ENCODE data around the gene FAM9C. TPM values are rescaled to one million over a fixed set of nuclear protein-coding genes. Genes with fewer than 3 reads are reported as not detected.
"Not testable (repeated sequence)": the region's sequence is repeated elsewhere in the genome, so short reads cannot be mapped to it uniquely, and the experiment has no call there.

FAM9C gene
- total and polyA plus RNA-seq, 11 donors, result 0.20 to 2.6 (median 0.34) TPM; not detected in 5

- no peaks in the 10 kb centered on the region for H3K36me3 ChIP-seq
- intact Hi-C loops (cut with DNase I), result loop anchor here in 1 of 10 donors (10.0 kb wide), 1 partner anchor 113 kb away; the partner anchor contains the start of gene TMSB4X
- TF ChIP-seq POLR2A (IDR thresholded peaks at IDR 0.05) (no peak), CTCF (IDR thresholded peaks at IDR 0.05) (no peak)
- no peaks in the 10 kb centered on the region for H3K9me3 ChIP-seq
- no peak overlapping the region for H3K4me3 ChIP-seq
- H3K27ac ChIP-seq, result peak overlapping the region in 2 of 12 donors; percentile 37 to 90
- H3K4me1 ChIP-seq, result peaks cover 0 to 91% (median under 1%) of the 10 kb centered on the region in 12 donors
- H3K27me3 ChIP-seq, result no peaks in the 10 kb centered on the region
- WGBS, 4 donors, result 71 to 84% (median 77%) methylated on average over 10 of the region's 10 CpGs
- ATAC-seq (peak in 1 of 4 donors; percentile 63), DNase-seq (no peak)
Observed at GRCh38 chrX:13087322-13088155, 43.1 kb upstream of the FAM9C start.

GRCh38 chrX:13086793-13087321 lies 42.4 kb upstream of the FAM9C start:
- not testable (repeated sequence) for H3K4me3 ChIP-seq, H3K27me3 ChIP-seq, ATAC-seq, DNase-seq, H3K9me3 ChIP-seq, H3K36me3 ChIP-seq
- intact Hi-C loops (cut with DNase I), result loop anchor here in 1 of 10 donors (10.0 kb wide), 1 partner anchor 112 kb away; the partner anchor contains the start of gene TMSB4X
- peaks cover 0 to 91% (median 1%) of the 10 kb centered on the region in 12 donors for H3K4me1 ChIP-seq
- 89 to 95% (median 91%) methylated on average over 8 of the region's 8 CpGs for WGBS, 4 donors
- H3K27ac ChIP-seq, result peak overlapping the region in 2 of 12 donors; percentile 9 to 90

- no peak for TF ChIP-seq CTCF (IDR thresholded peaks at IDR 0.05)
- TF ChIP-seq POLR2A (IDR thresholded peaks at IDR 0.05), result no peak
- intact Hi-C loops (cut with DNase I), result loop anchor here in 1 of 10 donors (10.0 kb wide), 1 partner anchor 111 kb away; the partner anchor contains the start of gene TMSB4X
- peak overlapping the region in 1 of 12 donors; percentile 24 for H3K4me3 ChIP-seq
- WGBS, 4 donors, result 67 to 81% (median 73%) methylated on average over 2 of the region's 2 CpGs
- no peaks in the 10 kb centered on the region for H3K27me3 ChIP-seq
- DNase-seq, result no peak
- ATAC-seq, result no peak
- no peaks in the 10 kb centered on the region for H3K36me3 ChIP-seq
- peak overlapping the region in 1 of 12 donors; percentile 90 for H3K27ac ChIP-seq
- H3K4me1 ChIP-seq, result peaks cover 0 to 90% (median 3%) of the 10 kb centered on the region in 12 donors
- H3K9me3 ChIP-seq, result no peaks in the 10 kb centered on the region
Observed at GRCh38 chrX:13086076-13086475, 41.7 kb upstream of the FAM9C start.

GRCh38 chrX:13085526-13085925 lies 41.1 kb upstream of the FAM9C start:
- H3K27ac ChIP-seq, result peak overlapping the region in 1 of 12 donors; percentile 90
- TF ChIP-seq POLR2A (IDR thresholded peaks at IDR 0.05), result no peak
- H3K27me3 ChIP-seq, result peaks cover 0 to 4% (median 0%) of the 10 kb centered on the region in 9 donors
- WGBS, 4 donors, result 72 to 83% (median 76%) methylated on average over 5 of the region's 5 CpGs
- intact Hi-C loops (cut with DNase I), result loop anchor here in 1 of 10 donors (10.0 kb wide), 1 partner anchor 111 kb away; the partner anchor contains the start of gene TMSB4X
- peaks cover 0 to 90% (median 3%) of the 10 kb centered on the region in 12 donors for H3K4me1 ChIP-seq
- H3K4me3 ChIP-seq, result peak overlapping the region in 1 of 12 donors; percentile 24
- H3K9me3 ChIP-seq, result no peaks in the 10 kb centered on the region
- H3K36me3 ChIP-seq, result no peaks in the 10 kb centered on the region
- no peak for ATAC-seq
- DNase-seq, result no peak

- no peak for TF ChIP-seq POLR2A (IDR thresholded peaks at IDR 0.05)
- no peak for TF ChIP-seq CTCF (IDR thresholded peaks at IDR 0.05)
- Histone ChIP-seq H3K27me3 (peaks cover 0 to 6% (median 0%) of the 10 kb centered on the region in 9 donors), H3K4me1 (peaks cover 0 to 90% (median 3%) of the 10 kb centered on the region in 12 donors), H3K36me3 (no peaks in the 10 kb centered on the region), H3K9me3 (no peaks in the 10 kb centered on the region), H3K27ac (peak overlapping the region in 2 of 12 donors; percentile 30 to 90), H3K4me3 (no peak overlapping the region)
- DNase-seq, result no peak
- no peak for ATAC-seq
- intact Hi-C loops (cut with DNase I), result loop anchor here in 1 of 10 donors (10.0 kb wide), 1 partner anchor 110 kb away; the partner anchor contains the start of gene TMSB4X
- WGBS, 4 donors, result 35 to 80% (median 54%) methylated on average over 1 of the region's 1 CpG
Observed at GRCh38 chrX:13084611-13085010, 40.2 kb upstream of the FAM9C start.

GRCh38 chrX:13083755-13084326 lies 39.4 kb upstream of the FAM9C start:
- 75 to 94% (median 84%) methylated on average over 9 of the region's 9 CpGs for WGBS, 4 donors
- intact Hi-C loops (cut with DNase I), result loop anchor here in 1 of 10 donors (10.0 kb wide), 1 partner anchor 109 kb away; the partner anchor contains the start of gene TMSB4X

More at GRCh38 chrX:13083755-13084326, 39.4 kb upstream of the FAM9C start:
- not testable (repeated sequence) for H3K4me3 ChIP-seq, ATAC-seq, H3K36me3 ChIP-seq, H3K27me3 ChIP-seq, H3K9me3 ChIP-seq, DNase-seq
- Histone ChIP-seq H3K27ac (peak overlapping the region in 1 of 12 donors; percentile 90), H3K4me1 (peaks cover 0 to 93% (median 3%) of the 10 kb centered on the region in 12 donors)

Data from heart left ventricle (tissue), 16 donors.